GM23248 (cell line): ENCODE measurements around the gene DDC.

Source experiments
- EZH2 ChIP-seq: fragments of 200-600 bp; sonication (generic); IDR thresholded peaks from 2 replicates; pipeline ENCODE4 v1.6.1; 2018; ENCODE audit warnings: antibody characterized with exemption, mild to moderate bottlenecking; ENCODE audit not compliant: insufficient read depth, poor library complexity, severe bottlenecking
- EZH2phosphoT487 ChIP-seq: fragments of 200-600 bp; sonication (generic); IDR thresholded peaks from 2 replicates; pipeline ENCODE4 v1.6.1; 2018; ENCODE audit warnings: antibody characterized with exemption, moderate library complexity, mild to moderate bottlenecking, low read depth; ENCODE audit not compliant: insufficient read depth

DNA sequence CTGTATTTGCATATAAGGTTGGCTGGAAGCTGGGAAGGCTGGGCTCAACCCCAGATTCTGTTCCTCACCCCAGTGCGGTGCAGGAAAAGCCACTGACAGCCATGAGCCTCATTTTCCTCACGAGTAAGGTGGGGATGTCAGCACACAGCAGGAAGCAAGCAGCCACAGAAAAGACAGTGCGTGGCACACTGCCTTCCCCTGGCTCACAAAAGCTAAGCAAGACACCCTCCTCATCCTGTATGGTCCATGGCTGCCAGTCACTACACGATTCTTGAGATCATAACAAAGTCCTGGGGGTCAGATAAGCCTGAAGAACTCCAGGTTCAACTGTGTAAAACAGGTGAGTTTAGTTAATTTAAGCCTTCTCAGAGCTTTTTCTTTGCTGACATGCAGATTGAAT lies 28.9 kb upstream of the DDC start:
- TF ChIP-seq EZH2 (no peak), EZH2phosphoT487 (no peak)
